Measurements from ENCODE around the gene LRP1.

DNA sequence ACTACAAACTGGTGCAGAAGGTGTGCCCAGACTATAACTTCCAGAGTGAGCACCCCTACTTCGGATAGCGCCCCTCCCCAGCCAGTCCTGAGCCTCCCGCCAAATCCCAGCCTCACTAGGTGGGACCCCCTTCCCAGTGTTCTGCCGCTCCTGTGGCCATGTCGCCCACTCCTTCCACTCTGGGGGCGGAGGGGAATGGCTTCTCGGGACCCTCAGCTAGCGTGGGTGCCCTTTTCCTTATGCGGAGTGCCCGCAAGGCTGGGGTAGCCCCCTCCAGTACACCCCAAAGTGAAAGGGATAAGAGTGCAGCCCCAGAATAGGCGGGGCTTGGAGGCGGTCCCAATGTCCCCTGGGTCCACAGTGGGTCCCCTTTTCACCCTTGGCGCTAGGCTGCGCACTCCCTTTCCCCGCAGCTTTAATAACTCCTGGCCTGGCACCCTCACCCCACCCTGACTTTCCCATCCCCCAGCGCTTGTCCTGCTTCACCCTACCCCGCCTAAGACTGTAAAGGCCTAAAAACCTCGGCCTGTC lies 97.5 kb downstream of the LRP1 start:
- TF ChIP-seq, protein P1, sequence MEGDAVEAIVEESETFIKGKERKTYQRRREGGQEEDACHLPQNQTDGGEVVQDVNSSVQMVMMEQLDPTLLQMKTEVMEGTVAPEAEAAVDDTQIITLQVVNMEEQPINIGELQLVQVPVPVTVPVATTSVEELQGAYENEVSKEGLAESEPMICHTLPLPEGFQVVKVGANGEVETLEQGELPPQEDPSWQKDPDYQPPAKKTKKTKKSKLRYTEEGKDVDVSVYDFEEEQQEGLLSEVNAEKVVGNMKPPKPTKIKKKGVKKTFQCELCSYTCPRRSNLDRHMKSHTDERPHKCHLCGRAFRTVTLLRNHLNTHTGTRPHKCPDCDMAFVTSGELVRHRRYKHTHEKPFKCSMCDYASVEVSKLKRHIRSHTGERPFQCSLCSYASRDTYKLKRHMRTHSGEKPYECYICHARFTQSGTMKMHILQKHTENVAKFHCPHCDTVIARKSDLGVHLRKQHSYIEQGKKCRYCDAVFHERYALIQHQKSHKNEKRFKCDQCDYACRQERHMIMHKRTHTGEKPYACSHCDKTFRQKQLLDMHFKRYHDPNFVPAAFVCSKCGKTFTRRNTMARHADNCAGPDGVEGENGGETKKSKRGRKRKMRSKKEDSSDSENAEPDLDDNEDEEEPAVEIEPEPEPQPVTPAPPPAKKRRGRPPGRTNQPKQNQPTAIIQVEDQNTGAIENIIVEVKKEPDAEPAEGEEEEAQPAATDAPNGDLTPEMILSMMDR (conservative IDR thresholded peaks at IDR 0.05), result no peak
- no peak for TF ChIP-seq ZFX (IDR thresholded peaks at IDR 0.05)
